Measurements from ENCODE around the gene MARVELD3. TPM values are rescaled to one million over a fixed set of nuclear protein-coding genes. Genes with fewer than 3 reads are reported as not detected.

The MARVELD3 gene
- total RNA-seq, 1 experiment from 2014 or later, result 27.0 TPM

DNA sequence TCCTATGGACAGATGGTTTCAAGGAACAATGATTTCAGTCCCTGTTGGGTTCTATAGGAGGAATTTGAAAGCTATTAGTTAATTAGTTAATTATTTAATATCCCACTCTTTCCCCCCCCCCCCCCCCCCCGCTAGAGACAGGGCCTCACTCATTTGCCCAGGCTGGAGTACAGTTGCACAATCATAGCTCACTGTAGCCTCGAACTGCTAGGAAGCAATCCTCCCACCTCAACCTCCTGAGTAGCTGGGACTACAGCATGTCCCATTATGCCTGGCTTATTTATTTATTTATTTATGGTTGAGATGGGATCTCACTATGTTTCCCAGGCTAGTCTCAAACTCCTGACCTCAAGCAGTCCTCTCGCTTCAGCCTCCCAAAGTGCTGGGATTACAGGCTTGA, 34.1 kb upstream of the MARVELD3 start:
- Histone ChIP-seq H3K79me1 (ENCODE audit: insufficient read depth, low read depth, low read length, poor library complexity, severe bottlenecking) (no peaks in the 10 kb centered on the region), H2BK15ac (ENCODE audit: low read depth, low read length) (no peak overlapping the region), H3T11ph (ENCODE audit: low read length) (no peak overlapping the region), H3K4me2 (ENCODE audit: insufficient read depth, insufficient read length, low read length) (no peak overlapping the region), H4K20me1 (ENCODE audit: control insufficient read depth, insufficient read depth, insufficient read length) (no peaks in the 10 kb centered on the region), H3K9me3 (ENCODE audit: control insufficient read depth, low read depth, low read length) (no peaks in the 10 kb centered on the region), H3K18ac (ENCODE audit: insufficient read length, low read depth, low read length) (no peak overlapping the region), H4K91ac (ENCODE audit: insufficient read length, low read depth, low read length) (no peak overlapping the region), H3K27me3 (ENCODE audit: insufficient read depth, low read length) (no peaks in the 10 kb centered on the region), H2AK5ac (ENCODE audit: insufficient read length, low read length) (no peak overlapping the region), H4K8ac (replicated peaks; ENCODE audit: insufficient read length, low read depth, low read length) (no peak overlapping the region), H4K5ac (ENCODE audit: insufficient read length, low read depth, low read length) (no peak overlapping the region), H3K4me1 (ENCODE audit: insufficient read depth, low read length) (no peaks in the 10 kb centered on the region), H3K4ac (ENCODE audit: low read depth, low read length) (no peak overlapping the region), H2AFZ (ENCODE audit: low read length) (no peak overlapping the region), H3K14ac (ENCODE audit: insufficient read depth, low read length) (no peak overlapping the region), H3K56ac (ENCODE audit: insufficient read length, low read depth, low read length) (no peak overlapping the region), H2BK120ac (ENCODE audit: low read depth, low read length, poor library complexity, severe bottlenecking) (no peak overlapping the region), H2BK20ac (ENCODE audit: low read depth, low read length, poor library complexity, severe bottlenecking) (no peak overlapping the region), H2BK12ac (ENCODE audit: insufficient read length, low read depth, low read length) (no peak overlapping the region), H3K79me2 (ENCODE audit: insufficient read depth, low read length) (no peaks in the 10 kb centered on the region), H3K27ac (ENCODE audit: insufficient read length, low read depth, low read length) (no peak overlapping the region), H3K23ac (ENCODE audit: insufficient read length, low read depth, low read length) (no peak overlapping the region), H3K23me2 (ENCODE audit: insufficient read length, low read depth, low read length, poor library complexity, severe bottlenecking) (no peaks in the 10 kb centered on the region), H2BK5ac (ENCODE audit: insufficient read length, low read length) (no peak overlapping the region), H3K9ac (ENCODE audit: extremely low read depth, insufficient read length, low read length) (no peak overlapping the region)
- no CpG with 5 or more reads among the region's 3 CpGs for WGBS (ENCODE audit: extremely low coverage, insufficient read length, low lambda C conversion rate)
- peaks cover 3 to 12% of the 10 kb centered on the region in 2 experiments; a peak in 2 of 4 replicates for H3K4me1 Mint-ChIP-seq
- H3K36me3 Mint-ChIP-seq (ENCODE audit: insufficient read depth in 1 of 3, low read depth in 3 of 3), result 0 out of 7 replicates have a peak, but pooled peaks cover 0 to 2% (median 0%) of the 10 kb centered on the region in 3 experiments
- H3K27ac Mint-ChIP-seq, result no peak overlapping the region
- H3K9me3 Mint-ChIP-seq, result peaks cover 10 to 13% of the 10 kb centered on the region in 2 experiments
- DNase-seq, result no peak
- peaks cover 18% of the 10 kb centered on the region for H3K27me3 Mint-ChIP-seq (ENCODE audit: low read depth)
- H3K4me3 Mint-ChIP-seq, result no peak overlapping the region
- TF ChIP-seq, protein P1, sequence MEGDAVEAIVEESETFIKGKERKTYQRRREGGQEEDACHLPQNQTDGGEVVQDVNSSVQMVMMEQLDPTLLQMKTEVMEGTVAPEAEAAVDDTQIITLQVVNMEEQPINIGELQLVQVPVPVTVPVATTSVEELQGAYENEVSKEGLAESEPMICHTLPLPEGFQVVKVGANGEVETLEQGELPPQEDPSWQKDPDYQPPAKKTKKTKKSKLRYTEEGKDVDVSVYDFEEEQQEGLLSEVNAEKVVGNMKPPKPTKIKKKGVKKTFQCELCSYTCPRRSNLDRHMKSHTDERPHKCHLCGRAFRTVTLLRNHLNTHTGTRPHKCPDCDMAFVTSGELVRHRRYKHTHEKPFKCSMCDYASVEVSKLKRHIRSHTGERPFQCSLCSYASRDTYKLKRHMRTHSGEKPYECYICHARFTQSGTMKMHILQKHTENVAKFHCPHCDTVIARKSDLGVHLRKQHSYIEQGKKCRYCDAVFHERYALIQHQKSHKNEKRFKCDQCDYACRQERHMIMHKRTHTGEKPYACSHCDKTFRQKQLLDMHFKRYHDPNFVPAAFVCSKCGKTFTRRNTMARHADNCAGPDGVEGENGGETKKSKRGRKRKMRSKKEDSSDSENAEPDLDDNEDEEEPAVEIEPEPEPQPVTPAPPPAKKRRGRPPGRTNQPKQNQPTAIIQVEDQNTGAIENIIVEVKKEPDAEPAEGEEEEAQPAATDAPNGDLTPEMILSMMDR (conservative IDR thresholded peaks at IDR 0.05), result no peak

Measured in H9 (cell line).